ENCODE measurements around the gene SERPINB10. TPM values are rescaled to one million over a fixed set of nuclear protein-coding genes. Genes with fewer than 3 reads are reported as not detected.
"Not testable (repeated sequence)": the region's sequence is repeated elsewhere in the genome, so short reads cannot be mapped to it uniquely, and the experiment has no call there.

The SERPINB10 gene
- total RNA-seq, 3 donors from 2014 or later = 0.15 TPM; not detected in 2

DNA sequence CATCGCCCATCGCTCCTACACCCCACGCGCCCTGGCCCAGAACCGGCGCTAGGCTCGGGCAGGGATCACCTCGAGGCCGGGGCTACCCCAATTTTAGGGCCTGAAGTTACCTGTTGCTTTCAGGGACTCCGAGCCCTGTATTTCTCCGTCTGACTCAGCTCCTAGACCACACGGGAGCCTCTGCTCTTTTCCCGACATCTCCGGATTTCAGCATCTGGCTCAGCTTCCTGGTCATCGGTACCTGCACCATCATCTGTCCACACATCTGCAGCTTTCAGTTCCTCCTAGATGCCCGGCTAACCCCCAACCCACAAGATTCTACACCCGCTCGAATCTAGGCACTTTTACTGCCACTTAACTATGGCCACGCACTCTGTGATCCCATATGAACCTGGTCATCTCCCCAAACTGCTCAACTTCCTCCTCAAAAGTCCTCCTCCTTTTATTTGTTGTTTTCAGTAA lies 29.2 kb downstream of the SERPINB10 start:
- no peaks in the 10 kb centered on the region for H3K4me1 ChIP-seq
- no peaks in the 10 kb centered on the region for H3K36me3 ChIP-seq
- peak overlapping the region; percentile 38 to 74 (median 51) for H3K4me3 ChIP-seq
- H3K27me3 ChIP-seq = peaks cover 3 to 4% of the 10 kb centered on the region in 2 donors
- DNase-seq (ENCODE audit: low spot score in 2 of 2) = no peak
- TF ChIP-seq POLR2AphosphoS5 (IDR thresholded peaks at IDR 0.05) (no peak), POLR2A (IDR thresholded peaks at IDR 0.05) (no peak)
- TF ChIP-seq, protein P1, sequence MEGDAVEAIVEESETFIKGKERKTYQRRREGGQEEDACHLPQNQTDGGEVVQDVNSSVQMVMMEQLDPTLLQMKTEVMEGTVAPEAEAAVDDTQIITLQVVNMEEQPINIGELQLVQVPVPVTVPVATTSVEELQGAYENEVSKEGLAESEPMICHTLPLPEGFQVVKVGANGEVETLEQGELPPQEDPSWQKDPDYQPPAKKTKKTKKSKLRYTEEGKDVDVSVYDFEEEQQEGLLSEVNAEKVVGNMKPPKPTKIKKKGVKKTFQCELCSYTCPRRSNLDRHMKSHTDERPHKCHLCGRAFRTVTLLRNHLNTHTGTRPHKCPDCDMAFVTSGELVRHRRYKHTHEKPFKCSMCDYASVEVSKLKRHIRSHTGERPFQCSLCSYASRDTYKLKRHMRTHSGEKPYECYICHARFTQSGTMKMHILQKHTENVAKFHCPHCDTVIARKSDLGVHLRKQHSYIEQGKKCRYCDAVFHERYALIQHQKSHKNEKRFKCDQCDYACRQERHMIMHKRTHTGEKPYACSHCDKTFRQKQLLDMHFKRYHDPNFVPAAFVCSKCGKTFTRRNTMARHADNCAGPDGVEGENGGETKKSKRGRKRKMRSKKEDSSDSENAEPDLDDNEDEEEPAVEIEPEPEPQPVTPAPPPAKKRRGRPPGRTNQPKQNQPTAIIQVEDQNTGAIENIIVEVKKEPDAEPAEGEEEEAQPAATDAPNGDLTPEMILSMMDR (IDR thresholded peaks at IDR 0.05) = no peak
- no peaks in the 10 kb centered on the region for H3K9me3 ChIP-seq
- intact Hi-C loops (cut with DNase I; ENCODE audit: low total_unique reads) = no loop called here
- H3K27ac ChIP-seq = no peak overlapping the region

DNA sequence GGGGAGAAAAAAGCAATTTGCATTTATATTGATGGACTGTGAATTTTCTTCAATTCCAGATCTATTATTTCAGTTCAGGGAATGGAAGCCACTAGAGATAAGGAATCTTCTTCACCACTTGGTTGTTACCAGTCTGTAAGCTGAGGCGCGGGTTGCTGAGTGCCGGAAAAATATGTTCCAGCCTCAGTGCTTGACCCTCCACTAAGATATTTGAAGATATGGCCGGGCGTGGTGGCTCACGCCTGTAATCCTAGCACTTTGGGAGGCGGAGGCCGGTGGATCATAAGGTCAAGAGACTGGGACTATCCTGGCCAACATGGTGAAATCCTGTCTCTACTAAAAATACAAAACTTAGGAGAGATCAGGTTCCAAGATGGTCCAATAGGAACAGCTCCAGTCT lies 32.2 kb downstream of the SERPINB10 start:
- Histone ChIP-seq H3K36me3 (no peaks in the 10 kb centered on the region), H3K4me1 (no peaks in the 10 kb centered on the region), H3K4me3 (no peak overlapping the region), H3K9me3 (peaks cover 0 to under 1% of the 10 kb centered on the region in 2 donors), H3K27ac (no peak overlapping the region), H3K27me3 (peaks cover 3 to 4% of the 10 kb centered on the region in 2 donors)
- TF ChIP-seq POLR2A (IDR thresholded peaks at IDR 0.05) (no peak), POLR2AphosphoS5 (IDR thresholded peaks at IDR 0.05) (no peak)
- TF ChIP-seq, protein P1 (IDR thresholded peaks at IDR 0.05) = no peak
- intact Hi-C loops (cut with DNase I; ENCODE audit: low total_unique reads) = no loop called here
- no peak for DNase-seq (ENCODE audit: low spot score in 2 of 2)

DNA sequence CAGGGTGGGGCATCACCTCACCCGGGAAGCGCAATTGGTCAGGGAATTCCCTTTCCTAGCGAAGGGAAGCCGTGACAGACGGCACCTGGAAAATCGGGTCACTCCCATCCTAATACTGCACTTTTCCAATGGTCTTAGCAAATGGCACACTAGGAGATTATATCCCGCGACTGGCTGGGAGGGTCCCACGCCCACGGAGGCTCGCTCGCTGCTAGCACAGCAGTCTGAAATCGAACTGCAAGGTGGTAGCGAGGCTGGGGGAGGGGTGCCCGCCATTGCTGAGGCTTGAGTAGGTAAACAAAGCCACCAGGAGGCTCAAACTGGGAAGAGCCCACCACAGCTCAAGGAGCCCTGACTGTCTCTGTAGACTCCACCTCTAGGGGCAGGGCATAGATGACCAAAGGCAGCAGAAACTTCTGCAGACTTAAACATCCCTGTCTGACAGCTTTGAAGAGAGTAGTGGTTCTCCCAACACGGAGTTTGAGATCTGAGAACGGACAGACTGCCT lies 32.8 kb downstream of the SERPINB10 start:
- H3K27me3 ChIP-seq; H3K27ac ChIP-seq; H3K9me3 ChIP-seq; H3K4me3 ChIP-seq; DNase-seq (ENCODE audit: low spot score in 2 of 2); intact Hi-C loops (cut with DNase I; ENCODE audit: low total_unique reads); H3K4me1 ChIP-seq; H3K36me3 ChIP-seq: not testable (repeated sequence)

DNA sequence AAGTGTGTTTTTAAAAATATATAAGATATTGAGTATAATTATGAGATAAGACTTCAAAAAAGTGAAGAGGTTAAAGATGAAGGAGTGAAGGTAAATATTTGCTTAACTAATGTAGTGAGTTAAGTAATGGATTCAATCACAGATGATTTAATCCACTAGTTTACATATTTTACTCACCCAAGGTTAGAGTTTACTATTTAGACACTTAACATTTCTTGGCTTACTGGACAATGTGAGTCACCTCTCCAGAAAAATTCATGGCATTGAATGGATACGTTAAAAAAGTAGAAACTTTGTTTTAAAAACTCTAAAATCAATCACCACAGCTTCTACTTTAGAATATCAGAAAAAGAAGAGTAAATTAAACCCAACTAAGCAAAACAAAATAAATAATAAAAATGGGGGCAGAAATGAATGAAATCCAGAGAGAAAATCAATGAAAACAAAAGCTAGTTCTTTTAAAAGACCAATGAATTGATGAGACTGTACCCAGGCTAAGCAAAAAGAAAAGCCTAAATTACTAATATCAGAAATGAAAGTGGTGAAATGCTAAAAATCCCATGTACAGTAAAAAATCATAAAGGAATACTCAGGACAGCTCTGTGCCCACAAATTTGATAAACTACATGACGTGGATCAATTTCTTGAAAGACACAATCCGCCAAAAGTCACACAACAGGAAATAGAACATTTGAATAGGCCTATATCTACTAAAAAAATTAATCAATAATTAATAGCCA lies 39.5 kb downstream of the SERPINB10 start:
- no peaks in the 10 kb centered on the region for H3K27me3 ChIP-seq
- H3K9me3 ChIP-seq = peaks cover 0 to 7% of the 10 kb centered on the region in 2 donors
- H3K27ac ChIP-seq = no peak overlapping the region
- intact Hi-C loops (cut with DNase I; ENCODE audit: low total_unique reads) = no loop called here
- no peak overlapping the region for H3K4me3 ChIP-seq
- H3K36me3 ChIP-seq = no peaks in the 10 kb centered on the region
- no peak for DNase-seq (ENCODE audit: low spot score in 2 of 2)
- H3K4me1 ChIP-seq = no peaks in the 10 kb centered on the region
- TF ChIP-seq POLR2AphosphoS5 (IDR thresholded peaks at IDR 0.05) = no peak
- TF ChIP-seq, protein P1 (IDR thresholded peaks at IDR 0.05) = no peak
- no peak for TF ChIP-seq POLR2A (IDR thresholded peaks at IDR 0.05)

DNA sequence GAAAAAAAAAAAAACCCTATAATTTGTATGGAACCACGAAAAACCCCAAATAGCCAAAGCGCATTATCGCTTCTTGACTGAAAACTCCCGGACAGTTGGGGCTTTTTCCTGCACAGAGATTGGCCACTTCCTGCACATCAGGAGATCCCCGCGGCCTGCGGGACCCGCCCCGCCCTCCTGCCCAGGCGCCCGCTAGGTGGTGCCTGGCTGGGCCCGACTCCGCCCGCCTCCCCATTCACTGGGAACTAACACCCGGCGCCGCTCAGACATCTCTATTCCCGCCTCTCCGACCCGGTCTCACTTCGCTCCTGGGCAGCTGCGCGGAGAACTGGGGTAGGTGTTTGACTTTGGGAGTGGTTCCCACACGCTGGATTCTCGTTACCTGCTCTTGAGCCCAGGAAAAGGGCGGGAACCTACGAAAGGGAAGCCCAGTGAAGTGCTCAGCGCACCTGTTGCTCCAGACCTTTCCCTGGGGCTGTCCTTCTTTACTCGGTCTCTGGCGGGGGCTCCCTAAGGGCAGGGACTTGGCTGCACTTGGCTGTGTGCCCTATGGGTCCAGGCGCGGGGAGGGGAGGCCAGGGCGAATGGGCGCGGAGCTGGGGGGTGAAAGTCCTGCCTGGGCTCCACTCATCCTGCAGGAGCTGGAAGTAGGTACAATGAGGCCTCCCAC lies 41.4 kb downstream of the SERPINB10 start, which contains the start of gene HMSD:
TSS of gene HMSD (plus strand) at position 234 of the 670 bp plus-strand sequence. CDS start 4,155 bp downstream, outside the sequence.
- DNase-seq (ENCODE audit: low spot score in 2 of 2) = no peak
- intact Hi-C loops (cut with DNase I; ENCODE audit: low total_unique reads) = no loop called here
- Histone ChIP-seq H3K4me1 (no peaks in the 10 kb centered on the region), H3K9me3 (peaks cover 0 to 7% of the 10 kb centered on the region in 2 donors), H3K27me3 (no peaks in the 10 kb centered on the region), H3K27ac (no peak within 1 kb of the TSS), H3K4me3 (peak within 1 kb of the TSS; percentile 10 to 56 (median 25)), H3K36me3 (no peaks in the 10 kb centered on the region)
- no peak for TF ChIP-seq POLR2A (IDR thresholded peaks at IDR 0.05)
- TF ChIP-seq POLR2AphosphoS5 (IDR thresholded peaks at IDR 0.05) = no peak
- TF ChIP-seq, protein P1 (IDR thresholded peaks at IDR 0.05) = no peak
